ENCODE data around the gene DUSP2. TPM values are rescaled to one million over a fixed set of nuclear protein-coding genes. Genes with fewer than 3 reads are reported as not detected.

Gene DUSP2
- total RNA-seq, 2 donors from 2014 or later = 6.0 to 9.2 TPM

GRCh38 chr2:96106991-96107707, 38.1 kb downstream of the DUSP2 start:
- intact Hi-C loops (cut with DNase I) = no loop called here
- WGBS, 2 donors = 54 to 62% methylated on average over 9 of the region's 9 CpGs
- H3K4me3 ChIP-seq = no peak overlapping the region

GRCh38 chr2:96105994-96106715, 39.1 kb downstream of the DUSP2 start:
- ATAC-seq = no peak
- no peak overlapping the region for H3K4me3 ChIP-seq
- H3K4me1 ChIP-seq = no peaks in the 10 kb centered on the region
- no peak for TF ChIP-seq POLR2A (IDR thresholded peaks at IDR 0.05)
- TF ChIP-seq CTCF (IDR thresholded peaks at IDR 0.05) = no peak
- intact Hi-C loops (cut with DNase I) = no loop called here
- DNase-seq = peak in 1 of 4 donors; percentile 3
- WGBS, 2 donors = 96% methylated on average over 8 of the region's 8 CpGs
- H3K9me3 ChIP-seq = peaks cover 0 to 13% (median 0%) of the 10 kb centered on the region in 3 donors
- no peak overlapping the region for H3K27ac ChIP-seq
- no peaks in the 10 kb centered on the region for H3K27me3 ChIP-seq
- no peaks in the 10 kb centered on the region for H3K36me3 ChIP-seq (replicated peaks in 1 of 2; ENCODE audit: insufficient read depth in 1 of 2, low read depth in 2 of 2)

More at GRCh38 chr2:96106991-96107707, 38.1 kb downstream of the DUSP2 start:
- TF ChIP-seq CTCF (IDR thresholded peaks at IDR 0.05) (no peak), POLR2A (IDR thresholded peaks at IDR 0.05) (no peak)
- no peak for ATAC-seq
- Histone ChIP-seq H3K4me1 (no peaks in the 10 kb centered on the region), H3K27ac (no peak overlapping the region), H3K36me3 (replicated peaks in 1 of 2; ENCODE audit: insufficient read depth in 1 of 2, low read depth in 2 of 2) (no peaks in the 10 kb centered on the region), H3K9me3 (peaks cover 0 to 13% (median 0%) of the 10 kb centered on the region in 3 donors), H3K27me3 (no peaks in the 10 kb centered on the region)
- DNase-seq = peak in 1 of 4 donors; percentile 2

- DNase-seq (no peak), ATAC-seq (no peak)
- Histone ChIP-seq H3K27ac (no peak overlapping the region), H3K9me3 (peaks cover 0 to 13% (median 0%) of the 10 kb centered on the region in 3 donors), H3K27me3 (no peaks in the 10 kb centered on the region), H3K4me1 (no peaks in the 10 kb centered on the region), H3K4me3 (no peak overlapping the region), H3K36me3 (replicated peaks in 1 of 2; ENCODE audit: insufficient read depth in 1 of 2, low read depth in 2 of 2) (no peaks in the 10 kb centered on the region)
- intact Hi-C loops (cut with DNase I) = no loop called here
- WGBS, 2 donors = 85 to 91% methylated on average over 2 to 3 of the region's 3 CpGs
- TF ChIP-seq POLR2A (IDR thresholded peaks at IDR 0.05) = no peak
- TF ChIP-seq CTCF (IDR thresholded peaks at IDR 0.05) = no peak
These were observed 39.9 kb downstream of the DUSP2 start for GRCh38 chr2:96105152-96105915.

GRCh38 chr2:96104487-96104861, 40.8 kb downstream of the DUSP2 start:
- H3K27ac ChIP-seq = no peak overlapping the region
- peaks cover 0 to 13% (median 0%) of the 10 kb centered on the region in 3 donors for H3K9me3 ChIP-seq
- DNase-seq = peak in 1 of 4 donors; percentile 2
- no peak for TF ChIP-seq CTCF (IDR thresholded peaks at IDR 0.05)
- no peak overlapping the region for H3K4me3 ChIP-seq
- H3K36me3 ChIP-seq (replicated peaks in 1 of 2; ENCODE audit: insufficient read depth in 1 of 2, low read depth in 2 of 2) = no peaks in the 10 kb centered on the region
- no peaks in the 10 kb centered on the region for H3K27me3 ChIP-seq
- no peak for ATAC-seq
- H3K4me1 ChIP-seq = no peaks in the 10 kb centered on the region
- WGBS, 2 donors = 84 to 96% methylated on average over 6 of the region's 6 CpGs
- intact Hi-C loops (cut with DNase I) = no loop called here

Measured in body of pancreas (tissue), 4 donors.